Activated CD8-positive, alpha-beta T cell treated with anti-CD3 and anti-CD28 coated beads for 36 hours (primary cell): Measurements from ENCODE around the gene ARMC9. TPM values are rescaled to one million over a fixed set of nuclear protein-coding genes. Genes with fewer than 3 reads are reported as not detected.

Experiments
- ATAC-seq: fragments of 200-7000 bp; cut with Tn5 transposase; one replicate; pipeline ENCODE4 v1.10.0; 2021; ENCODE audit warnings: mild to moderate bottlenecking, moderate library complexity
- CTCF ChIA-PET: fragments of 350-600 bp; sonication (Branson Sonifier 250); formaldehyde crosslinking; loops from one replicate; lab custom pipeline; 2021; ENCODE audit warnings: antibody characterized with exemption; lab: Charles Lee
- POLR2A ChIA-PET: fragments of 350-600 bp; sonication (Branson Sonifier 250); formaldehyde crosslinking; loops from one replicate; lab custom pipeline; 2021; ENCODE audit warnings: antibody characterized with exemption; lab: Charles Lee
- DNase-seq: peaks from one replicate; pipeline ENCODE4 v3.0.0-alpha.2; 2020
- H3K27ac Mint-ChIP-seq: one replicate; pipeline ENCODE4 v1.8.0; 2021; ENCODE audit warnings: mild to moderate bottlenecking, mixed read lengths
- H3K27me3 Mint-ChIP-seq: one replicate; pipeline ENCODE4 v1.8.0; 2021; ENCODE audit warnings: mixed read lengths
- H3K36me3 Mint-ChIP-seq: one replicate; pipeline ENCODE4 v1.8.0; 2021; ENCODE audit warnings: low read depth, mixed read lengths
- H3K4me1 Mint-ChIP-seq: one replicate; pipeline ENCODE4 v1.8.0; 2021; ENCODE audit warnings: low read depth, mixed read lengths
- H3K4me3 Mint-ChIP-seq: one replicate; pipeline ENCODE4 v1.8.0; 2021; ENCODE audit warnings: mild to moderate bottlenecking, moderate library complexity, mixed read lengths
- H3K9me3 Mint-ChIP-seq: one replicate; pipeline ENCODE4 v1.8.0; 2021; ENCODE audit warnings: mixed read lengths
- intact Hi-C: fragments of 100-400 bp; cut with micrococcal nuclease; formaldehyde crosslinking; loops from one replicate; pipeline ENCODE4 v1.10.0; 2022
- total RNA-seq, 2 experiments: library from RNA; stranded (reverse); gene quantifications; one replicate each; pipeline ENCODE4 v1.2.3, GENCODE V29; 2021
- TF ChIP-seq, protein P1 (sequence below): fragments of 200-600 bp; IDR thresholded peaks from one replicate; pipeline ENCODE4 v1.8.0; 2022; ENCODE audit warnings: antibody characterized with exemption, mild to moderate bottlenecking

The ARMC9 gene
- total RNA-seq, 2 experiments from 2014 or later = 2.0 to 2.2 TPM

DNA sequence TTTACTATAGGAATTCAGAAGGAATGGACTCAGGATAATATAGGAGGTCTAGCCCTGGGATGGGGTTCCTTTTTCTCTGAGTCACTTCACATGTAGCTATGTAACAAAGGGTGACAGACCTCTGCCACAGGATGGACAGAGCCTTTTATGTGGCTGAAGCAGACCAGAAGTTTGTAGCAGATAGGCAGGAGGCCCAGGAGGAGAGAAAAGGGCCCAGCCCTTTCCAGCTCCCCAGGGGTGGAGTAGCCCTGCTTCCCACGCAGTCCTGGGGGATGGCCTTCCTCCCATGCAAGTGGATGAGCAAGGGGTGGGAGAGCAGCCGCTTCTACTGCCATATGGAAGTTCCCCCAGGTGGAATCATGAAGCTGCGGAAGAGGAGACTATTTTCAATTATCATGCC is 40.3 kb downstream of the ARMC9 start:
- POLR2A ChIA-PET = no interaction called here
- no peaks in the 10 kb centered on the region for H3K4me1 Mint-ChIP-seq

DNA sequence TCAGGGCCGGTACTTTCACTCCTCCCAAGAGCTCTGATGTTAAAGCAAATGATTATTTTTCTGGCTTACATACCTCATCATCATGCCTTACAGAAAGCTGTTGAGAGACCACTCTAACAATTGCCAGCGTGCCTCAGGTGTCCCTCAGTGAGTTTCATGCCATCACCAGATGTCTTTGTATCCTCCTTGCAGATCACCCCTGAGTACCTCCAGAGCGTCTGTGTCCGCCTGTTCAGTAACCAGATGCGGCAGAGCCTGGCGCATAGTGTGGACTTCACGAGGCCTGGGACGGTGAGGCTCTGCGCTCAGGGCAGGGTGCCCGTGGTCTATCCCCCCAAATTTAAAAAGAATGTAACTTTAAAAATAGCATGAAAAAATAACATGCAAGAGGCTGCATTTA is 41.3 kb downstream of the ARMC9 start:
- TF ChIP-seq, protein P1, sequence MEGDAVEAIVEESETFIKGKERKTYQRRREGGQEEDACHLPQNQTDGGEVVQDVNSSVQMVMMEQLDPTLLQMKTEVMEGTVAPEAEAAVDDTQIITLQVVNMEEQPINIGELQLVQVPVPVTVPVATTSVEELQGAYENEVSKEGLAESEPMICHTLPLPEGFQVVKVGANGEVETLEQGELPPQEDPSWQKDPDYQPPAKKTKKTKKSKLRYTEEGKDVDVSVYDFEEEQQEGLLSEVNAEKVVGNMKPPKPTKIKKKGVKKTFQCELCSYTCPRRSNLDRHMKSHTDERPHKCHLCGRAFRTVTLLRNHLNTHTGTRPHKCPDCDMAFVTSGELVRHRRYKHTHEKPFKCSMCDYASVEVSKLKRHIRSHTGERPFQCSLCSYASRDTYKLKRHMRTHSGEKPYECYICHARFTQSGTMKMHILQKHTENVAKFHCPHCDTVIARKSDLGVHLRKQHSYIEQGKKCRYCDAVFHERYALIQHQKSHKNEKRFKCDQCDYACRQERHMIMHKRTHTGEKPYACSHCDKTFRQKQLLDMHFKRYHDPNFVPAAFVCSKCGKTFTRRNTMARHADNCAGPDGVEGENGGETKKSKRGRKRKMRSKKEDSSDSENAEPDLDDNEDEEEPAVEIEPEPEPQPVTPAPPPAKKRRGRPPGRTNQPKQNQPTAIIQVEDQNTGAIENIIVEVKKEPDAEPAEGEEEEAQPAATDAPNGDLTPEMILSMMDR = no peak
- H3K4me3 Mint-ChIP-seq = no peak overlapping the region
- POLR2A ChIA-PET = no interaction called here

More for the DNA sequence above, 40.3 kb downstream of the ARMC9 start:
- Mint-ChIP-seq H3K4me3 (no peak overlapping the region), H3K27ac (no peak overlapping the region), H3K9me3 (no peaks in the 10 kb centered on the region), H3K27me3 (no peaks in the 10 kb centered on the region), H3K36me3 (no peaks in the 10 kb centered on the region)
- DNase-seq (no peak), ATAC-seq (no peak)
- intact Hi-C loops = no loop called here
- CTCF ChIA-PET = interaction anchor here (1.2 to 2.0 kb wide), 3 partner anchors 11 to 173 kb away, joined by 3 to 9 read pairs (median 6); no protein-coding TSS in a partner anchor
- TF ChIP-seq, protein P1 = no peak

DNA sequence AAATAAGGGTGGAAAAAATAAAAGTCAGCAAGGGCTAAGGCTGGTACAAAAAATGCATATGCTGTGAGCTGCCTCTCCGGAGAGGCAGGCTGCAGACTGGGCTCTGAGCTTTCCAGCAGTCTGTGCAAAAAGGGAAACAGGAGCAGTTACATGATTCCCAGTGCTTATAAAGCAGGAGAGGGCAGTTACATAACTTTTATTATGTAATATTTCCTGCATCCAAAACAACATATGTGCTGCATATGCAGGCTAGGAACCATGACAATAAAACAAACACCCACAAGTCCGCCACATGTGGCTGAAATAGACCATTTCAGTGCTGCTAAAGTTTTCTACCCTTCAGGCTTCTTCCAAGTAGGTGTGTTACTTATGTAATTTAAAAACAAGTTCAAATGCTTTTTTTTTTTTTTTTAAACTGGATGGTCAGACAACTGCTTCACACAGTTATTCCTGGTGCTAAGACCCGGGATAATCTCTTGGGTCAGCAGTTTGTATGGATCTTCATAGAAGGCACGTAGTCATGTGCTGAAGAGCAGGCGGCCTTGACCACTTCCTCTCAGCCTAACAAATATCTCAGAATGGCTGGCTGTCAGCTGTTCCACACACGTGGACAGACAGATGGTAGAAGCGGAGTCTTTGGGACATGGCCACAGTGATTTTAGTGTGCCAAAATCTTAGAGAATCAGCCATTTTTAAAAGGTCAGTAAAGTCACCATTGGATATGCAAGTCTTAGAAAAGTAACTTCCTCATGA is 43.5 kb downstream of the ARMC9 start:
- Mint-ChIP-seq H3K9me3 (no peaks in the 10 kb centered on the region), H3K27me3 (no peaks in the 10 kb centered on the region), H3K4me3 (no peak overlapping the region), H3K4me1 (no peaks in the 10 kb centered on the region), H3K27ac (no peak overlapping the region), H3K36me3 (no peaks in the 10 kb centered on the region)
- intact Hi-C loops = no loop called here
- ChIA-PET POLR2A (no interaction called here), CTCF (interaction anchor here (1.0 kb wide), 1 partner anchor 14 kb away, joined by 4 read pairs; no protein-coding TSS in a partner anchor)
- no peak for DNase-seq
- no peak for ATAC-seq
- TF ChIP-seq, protein P1 = no peak

More for the DNA sequence above, 41.3 kb downstream of the ARMC9 start:
- no peaks in the 10 kb centered on the region for H3K36me3 Mint-ChIP-seq
- no peak for DNase-seq
- H3K9me3 Mint-ChIP-seq = no peaks in the 10 kb centered on the region
- intact Hi-C loops = no loop called here
- no peaks in the 10 kb centered on the region for H3K27me3 Mint-ChIP-seq
- CTCF ChIA-PET = interaction anchor here (1.2 kb wide), 1 partner anchor 57 kb away, joined by 3 read pairs; no protein-coding TSS in a partner anchor
- no peak for ATAC-seq
- H3K4me1 Mint-ChIP-seq = no peaks in the 10 kb centered on the region
- no peak overlapping the region for H3K27ac Mint-ChIP-seq

DNA sequence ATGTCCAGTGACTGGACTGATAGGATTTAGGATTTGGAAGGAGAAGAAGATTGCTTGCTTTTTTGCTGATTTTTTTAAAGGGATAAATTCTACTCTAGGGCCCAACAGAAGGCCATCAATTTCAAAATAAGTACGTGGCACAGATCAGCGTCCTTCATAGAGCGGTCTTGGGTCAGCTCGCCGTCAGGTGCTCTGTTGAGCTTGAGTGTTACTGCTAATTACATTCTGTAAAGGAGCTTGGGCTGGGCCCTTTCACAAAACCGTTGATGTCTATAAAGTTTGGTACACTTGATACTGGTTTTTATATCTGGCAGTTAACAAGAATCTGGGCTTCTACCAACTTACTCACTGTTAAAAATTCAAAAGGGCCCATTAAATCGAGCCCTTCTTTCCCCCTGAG is 45.4 kb downstream of the ARMC9 start:
- Mint-ChIP-seq H3K9me3 (no peaks in the 10 kb centered on the region), H3K4me3 (no peak overlapping the region), H3K36me3 (no peaks in the 10 kb centered on the region), H3K27me3 (no peaks in the 10 kb centered on the region), H3K27ac (no peak overlapping the region), H3K4me1 (no peaks in the 10 kb centered on the region)
- ATAC-seq (no peak), DNase-seq (no peak)
- TF ChIP-seq, protein P1 = no peak
- intact Hi-C loops = no loop called here
- POLR2A ChIA-PET = no interaction called here
- CTCF ChIA-PET = no interaction called here
